ENCODE results near the gene MRPL30.

DNA sequence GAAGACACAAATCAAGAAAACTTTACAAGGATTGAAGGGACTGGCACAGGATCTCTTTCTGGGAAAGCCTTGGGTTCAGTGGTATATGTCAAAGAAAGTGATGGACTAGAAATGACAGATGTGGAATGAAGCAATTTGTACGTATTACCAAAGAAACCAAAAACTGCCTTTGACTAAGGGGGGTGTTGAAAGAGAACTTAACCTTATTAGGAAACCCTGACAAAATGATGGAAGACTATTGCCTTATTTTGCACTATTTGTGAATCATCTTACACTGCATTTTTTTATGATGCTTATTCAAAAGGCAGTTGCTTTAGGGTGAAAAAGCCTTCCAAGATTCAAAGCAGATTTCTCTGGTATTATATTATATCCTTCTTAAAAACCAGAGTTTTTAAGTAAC is 30.3 kb upstream of the MRPL30 start:
- TF ChIP-seq, protein P1, sequence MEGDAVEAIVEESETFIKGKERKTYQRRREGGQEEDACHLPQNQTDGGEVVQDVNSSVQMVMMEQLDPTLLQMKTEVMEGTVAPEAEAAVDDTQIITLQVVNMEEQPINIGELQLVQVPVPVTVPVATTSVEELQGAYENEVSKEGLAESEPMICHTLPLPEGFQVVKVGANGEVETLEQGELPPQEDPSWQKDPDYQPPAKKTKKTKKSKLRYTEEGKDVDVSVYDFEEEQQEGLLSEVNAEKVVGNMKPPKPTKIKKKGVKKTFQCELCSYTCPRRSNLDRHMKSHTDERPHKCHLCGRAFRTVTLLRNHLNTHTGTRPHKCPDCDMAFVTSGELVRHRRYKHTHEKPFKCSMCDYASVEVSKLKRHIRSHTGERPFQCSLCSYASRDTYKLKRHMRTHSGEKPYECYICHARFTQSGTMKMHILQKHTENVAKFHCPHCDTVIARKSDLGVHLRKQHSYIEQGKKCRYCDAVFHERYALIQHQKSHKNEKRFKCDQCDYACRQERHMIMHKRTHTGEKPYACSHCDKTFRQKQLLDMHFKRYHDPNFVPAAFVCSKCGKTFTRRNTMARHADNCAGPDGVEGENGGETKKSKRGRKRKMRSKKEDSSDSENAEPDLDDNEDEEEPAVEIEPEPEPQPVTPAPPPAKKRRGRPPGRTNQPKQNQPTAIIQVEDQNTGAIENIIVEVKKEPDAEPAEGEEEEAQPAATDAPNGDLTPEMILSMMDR (IDR thresholded peaks at IDR 0.05) = no peak
- no peak for TF ChIP-seq ZFX (IDR thresholded peaks at IDR 0.05; ENCODE audit: borderline replicate concordance)
